A549 (cell line): Measurements from ENCODE around the gene TMEM121.

Experiments
- CTCF ChIP-seq: fragments of >200 bp; sonication (Bioruptor Twin); formaldehyde crosslinking; IDR thresholded peaks from 3 replicates; pipeline ENCODE4 v1.5.1; 2016
- PHF8 ChIP-seq: fragments of 200-600 bp; sonication (generic); IDR thresholded peaks from 2 replicates; pipeline ENCODE4 v1.6.1; 2016; ENCODE audit warnings: low read depth, mild to moderate bottlenecking, antibody characterized with exemption, moderate library complexity, borderline replicate concordance
- RAD21 ChIP-seq, 2 experiments: fragments of >200 bp in 1 of 2; sonication (Bioruptor Twin) in 1 of 2; formaldehyde crosslinking in 1 of 2; IDR thresholded peaks in 1 of 2; conservative IDR thresholded peaks in 1 of 2; 2 replicates in 1 of 2; 3 replicates in 1 of 2; pipeline ENCODE4 v1.6.1; 2012 to 2018; ENCODE audit warnings: inconsistent platforms in 1 of 2
- REST ChIP-seq: fragments of 200-600 bp; sonication (generic); IDR thresholded peaks from 2 replicates; pipeline ENCODE4 v1.6.1; 2016; ENCODE audit warnings: antibody characterized with exemption, mild to moderate bottlenecking, moderate library complexity
- RNF2 ChIP-seq: fragments of 200-600 bp; sonication (generic); IDR thresholded peaks from 2 replicates; pipeline ENCODE4 v1.6.1; 2016; ENCODE audit warnings: low read depth, mild to moderate bottlenecking, antibody characterized with exemption, moderate library complexity, borderline replicate concordance
- USF2 ChIP-seq: fragments of 450-650 bp; IDR thresholded peaks from 2 replicates; pipeline ENCODE4 v1.6.1; 2014; ENCODE audit warnings: antibody characterized with exemption

GRCh38 chr14:105549481-105549880 lies 23.1 kb downstream of the TMEM121 start:
- no peak for TF ChIP-seq CTCF
- TF ChIP-seq PHF8: no peak
- no peak for TF ChIP-seq USF2
- no peak for TF ChIP-seq REST
- no peak for TF ChIP-seq RNF2
- TF ChIP-seq RAD21 (conservative IDR thresholded peaks at IDR 0.05 in 1 of 2, IDR thresholded peaks at IDR 0.05 in 1 of 2): no peak
